Neural cell (in vitro differentiated cells): ENCODE data around the gene PTPRG. TPM values are rescaled to one million over a fixed set of nuclear protein-coding genes. Genes with fewer than 3 reads are reported as not detected.

Source experiments
- H2AFZ ChIP-seq: fragments of 200-600, 300-800 bp; sonication (generic), shearing (Covaris generic); 2 replicates; pipeline ENCODE4 v1.6.0; 2014; ENCODE audit warnings: low read depth, mild to moderate bottlenecking, antibody characterized with exemption, low read length, moderate library complexity
- H3F3A ChIP-seq: fragments of 200-600 bp; shearing (Covaris generic); 2 replicates; pipeline ENCODE4 v1.6.1; 2016; ENCODE audit warnings: mild to moderate bottlenecking, moderate library complexity, mixed read lengths, antibody characterized with exemption, low read length; ENCODE audit not compliant: insufficient read depth, poor library complexity, severe bottlenecking
- H3K27ac ChIP-seq: fragments of 200-600, 300-800 bp; sonication (generic), shearing (Covaris generic); 2 replicates; pipeline ENCODE4 v1.5.1; 2014; ENCODE audit warnings: mild to moderate bottlenecking, low read length, moderate library complexity
- H3K27me3 ChIP-seq: fragments of 300-800, 200-600 bp; sonication (generic), shearing (Covaris generic); 2 replicates; pipeline ENCODE4 v1.6.0; 2014; ENCODE audit warnings: mild to moderate bottlenecking, low read depth, low read length, moderate library complexity; ENCODE audit not compliant: insufficient read depth
- H3K36me3 ChIP-seq: fragments of 300-800, 200-600 bp; sonication (generic), shearing (Covaris generic); 2 replicates; pipeline ENCODE4 v1.5.1; 2014; ENCODE audit warnings: mild to moderate bottlenecking, antibody characterized with exemption, low read length, moderate library complexity; ENCODE audit not compliant: insufficient read depth
- H3K4me2 ChIP-seq: fragments of 300-800, 200-600 bp; sonication (generic), shearing (Covaris generic); 2 replicates; pipeline ENCODE4 v1.6.0; 2014; ENCODE audit warnings: mild to moderate bottlenecking, low read length
- H3K4me3 ChIP-seq: fragments of 300-800, 200-600 bp; sonication (generic), shearing (Covaris generic); 2 replicates; pipeline ENCODE4 v1.5.1; 2014; ENCODE audit warnings: mild to moderate bottlenecking, low read length, moderate library complexity
- H3K79me2 ChIP-seq: fragments of 200-600 bp; shearing (Covaris generic); replicated peaks from 2 replicates; pipeline ENCODE4 v1.6.0; 2014; ENCODE audit warnings: mild to moderate bottlenecking, low read length, moderate library complexity; ENCODE audit not compliant: insufficient read depth
- H3K9ac ChIP-seq: fragments of 300-800, 200-600 bp; sonication (generic), shearing (Covaris generic); 2 replicates; pipeline ENCODE4 v1.6.1; 2016; ENCODE audit warnings: mild to moderate bottlenecking, low read length, mixed read lengths
- H3K9me2 ChIP-seq: fragments of 200-600 bp; shearing (Covaris generic); 2 replicates; pipeline ENCODE4 v1.6.1; 2016; ENCODE audit warnings: mild to moderate bottlenecking, low read length, mixed read lengths; ENCODE audit not compliant: insufficient read depth
- H3K9me3 ChIP-seq: fragments of 200-600, 300-800 bp; sonication (generic), shearing (Covaris generic); 2 replicates; pipeline ENCODE4 v1.6.1; 2016; ENCODE audit warnings: mild to moderate bottlenecking, mixed run types, low read length, moderate library complexity, mixed read lengths
- H4K20me1 ChIP-seq: fragments of 200-600 bp; shearing (Covaris generic); 2 replicates; pipeline ENCODE4 v1.6.1; 2016; ENCODE audit warnings: mild to moderate bottlenecking, mixed run types; ENCODE audit not compliant: insufficient read depth
- EP300 ChIP-seq: fragments of 450-650 bp; conservative IDR thresholded peaks from 2 replicates; pipeline ENCODE4 v1.6.1; 2014; ENCODE audit warnings: antibody characterized with exemption, mild to moderate bottlenecking, moderate library complexity; ENCODE audit not compliant: poor library complexity, severe bottlenecking
- EZH2 ChIP-seq: fragments of 200-600, 300-800 bp; shearing (Covaris generic), sonication (generic); IDR thresholded peaks from 2 replicates; pipeline ENCODE4 v1.6.1; 2014; ENCODE audit warnings: antibody characterized with exemption, low read length, borderline replicate concordance, mild to moderate bottlenecking; ENCODE audit not compliant: insufficient read depth, poor library complexity, severe bottlenecking
- MXI1 ChIP-seq: fragments of 450-650 bp; conservative IDR thresholded peaks from 2 replicates; pipeline ENCODE4 v1.6.1; 2014; ENCODE audit warnings: antibody characterized with exemption, mild to moderate bottlenecking; ENCODE audit not compliant: poor library complexity, severe bottlenecking
- POLR2AphosphoS5 ChIP-seq: IDR thresholded peaks from 2 replicates; pipeline ENCODE4 v1.6.1; 2012
- RAD21 ChIP-seq: fragments of 450-650 bp; conservative IDR thresholded peaks from 2 replicates; pipeline ENCODE4 v1.6.1; 2014; ENCODE audit warnings: antibody characterized with exemption, mild to moderate bottlenecking, moderate library complexity
- REST ChIP-seq: IDR thresholded peaks from 2 replicates; pipeline ENCODE4 v1.6.1; 2012; ENCODE audit warnings: borderline replicate concordance
- SMC3 ChIP-seq: fragments of 450-650 bp; conservative IDR thresholded peaks from 2 replicates; pipeline ENCODE4 v1.6.1; 2014; ENCODE audit warnings: antibody characterized with exemption, mild to moderate bottlenecking, moderate library complexity; ENCODE audit not compliant: poor library complexity
- TAF1 ChIP-seq: IDR thresholded peaks from 2 replicates; pipeline ENCODE4 v1.6.1; 2012; ENCODE audit warnings: low read depth
- polyA plus RNA-seq: library from polyadenylated mRNA; depleted of rRNA; stranded (reverse); fragments of >200 nt; gene quantifications from 2 replicates; pipeline ENCODE4 v1.2.3, GENCODE V29; 2014
- TF ChIP-seq, protein P1 (sequence below): fragments of 450-650 bp; IDR thresholded peaks from 2 replicates; pipeline ENCODE4 v1.5.1; 2014; ENCODE audit warnings: antibody characterized with exemption, mild to moderate bottlenecking, moderate library complexity; ENCODE audit not compliant: poor library complexity, severe bottlenecking

The PTPRG gene
- polyA plus RNA-seq, 1 donor from 2014 or later, result 33.1 TPM

DNA sequence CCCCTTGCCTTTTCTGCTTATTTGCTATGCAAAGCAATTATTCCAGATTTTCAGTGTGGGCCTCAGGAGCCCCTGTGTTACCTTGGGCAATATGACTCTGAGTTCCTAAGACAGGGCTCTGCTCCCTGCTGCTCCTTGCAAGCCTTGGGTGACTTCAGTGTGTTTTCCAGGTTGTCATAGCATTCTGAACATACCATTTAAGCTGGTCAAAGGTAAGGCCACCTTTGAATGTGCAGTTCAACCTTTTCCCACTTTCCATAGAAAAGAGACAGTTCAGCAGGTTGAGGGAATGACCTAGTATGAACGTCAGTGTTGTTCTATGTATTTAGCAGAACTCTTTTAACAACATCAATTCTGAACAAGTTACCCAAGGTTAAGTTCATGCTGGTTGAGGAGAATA is 302.2 kb downstream of the PTPRG start:
- no peaks in the 10 kb centered on the region for H3K9me3 ChIP-seq
- H3K79me2 ChIP-seq, result no peaks in the 10 kb centered on the region
- no peaks in the 10 kb centered on the region for H4K20me1 ChIP-seq
- H3K4me2 ChIP-seq, result no peak overlapping the region
- no peaks in the 10 kb centered on the region for H3K27me3 ChIP-seq
- H3K9ac ChIP-seq, result no peak overlapping the region
- no peak overlapping the region for H3K27ac ChIP-seq
- H3K9me2 ChIP-seq, result no peaks in the 10 kb centered on the region
- no peak overlapping the region for H2AFZ ChIP-seq
- no peaks in the 10 kb centered on the region for H3F3A ChIP-seq
- no peak for TF ChIP-seq TAF1
- no peak for TF ChIP-seq REST
- TF ChIP-seq SMC3, result no peak
- TF ChIP-seq EP300, result no peak
- TF ChIP-seq EZH2, result no peak
- TF ChIP-seq RAD21, result no peak
- TF ChIP-seq, protein P1, sequence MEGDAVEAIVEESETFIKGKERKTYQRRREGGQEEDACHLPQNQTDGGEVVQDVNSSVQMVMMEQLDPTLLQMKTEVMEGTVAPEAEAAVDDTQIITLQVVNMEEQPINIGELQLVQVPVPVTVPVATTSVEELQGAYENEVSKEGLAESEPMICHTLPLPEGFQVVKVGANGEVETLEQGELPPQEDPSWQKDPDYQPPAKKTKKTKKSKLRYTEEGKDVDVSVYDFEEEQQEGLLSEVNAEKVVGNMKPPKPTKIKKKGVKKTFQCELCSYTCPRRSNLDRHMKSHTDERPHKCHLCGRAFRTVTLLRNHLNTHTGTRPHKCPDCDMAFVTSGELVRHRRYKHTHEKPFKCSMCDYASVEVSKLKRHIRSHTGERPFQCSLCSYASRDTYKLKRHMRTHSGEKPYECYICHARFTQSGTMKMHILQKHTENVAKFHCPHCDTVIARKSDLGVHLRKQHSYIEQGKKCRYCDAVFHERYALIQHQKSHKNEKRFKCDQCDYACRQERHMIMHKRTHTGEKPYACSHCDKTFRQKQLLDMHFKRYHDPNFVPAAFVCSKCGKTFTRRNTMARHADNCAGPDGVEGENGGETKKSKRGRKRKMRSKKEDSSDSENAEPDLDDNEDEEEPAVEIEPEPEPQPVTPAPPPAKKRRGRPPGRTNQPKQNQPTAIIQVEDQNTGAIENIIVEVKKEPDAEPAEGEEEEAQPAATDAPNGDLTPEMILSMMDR, result no peak
- no peak for TF ChIP-seq MXI1
- TF ChIP-seq POLR2AphosphoS5, result no peak
- no peaks in the 10 kb centered on the region for H3K36me3 ChIP-seq
- H3K4me3 ChIP-seq, result no peak overlapping the region

DNA sequence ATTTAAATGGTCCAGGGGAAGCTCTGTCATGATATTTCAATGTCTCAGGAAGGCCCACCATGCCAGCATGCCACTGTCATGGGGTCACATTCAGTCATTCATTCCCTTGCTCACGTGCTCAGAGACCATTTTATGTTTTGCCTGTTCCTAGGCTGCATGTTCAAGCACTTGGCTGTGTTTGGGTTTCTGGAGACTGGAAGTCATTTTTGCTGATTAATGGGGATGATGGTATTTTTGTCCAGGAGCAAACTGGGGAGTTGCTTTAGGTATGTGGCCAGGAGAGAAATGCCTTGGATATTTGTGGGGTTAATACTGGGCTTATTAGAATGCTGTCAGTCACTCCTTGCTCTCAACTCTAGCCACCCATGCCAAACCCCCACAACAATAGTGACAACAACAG is 303.5 kb downstream of the PTPRG start:
- H3K9me2 ChIP-seq, result no peaks in the 10 kb centered on the region
- H2AFZ ChIP-seq, result no peak overlapping the region
- H3K27me3 ChIP-seq, result no peaks in the 10 kb centered on the region
- H3K9me3 ChIP-seq, result no peaks in the 10 kb centered on the region
- H3K9ac ChIP-seq, result no peak overlapping the region
- H3K36me3 ChIP-seq, result no peaks in the 10 kb centered on the region
- no peaks in the 10 kb centered on the region for H4K20me1 ChIP-seq
- TF ChIP-seq EP300 (no peak), REST (no peak), EZH2 (no peak), POLR2AphosphoS5 (no peak), RAD21 (no peak)
- no peaks in the 10 kb centered on the region for H3K79me2 ChIP-seq
- H3K4me2 ChIP-seq, result no peak overlapping the region
- no peak overlapping the region for H3K4me3 ChIP-seq
- no peaks in the 10 kb centered on the region for H3F3A ChIP-seq
- H3K27ac ChIP-seq, result peak overlapping the region; percentile 41
